Ishikawa (cell line): ENCODE measurements around the gene IL1RL1.

ENCODE experiments used
- CEBPB ChIP-seq: IDR thresholded peaks from 2 replicates; pipeline ENCODE4 v1.6.1; 2012
- CREB1 ChIP-seq: IDR thresholded peaks from 2 replicates; pipeline ENCODE4 v1.6.1; 2012; ENCODE audit warnings: low read depth
- EGR1 ChIP-seq: IDR thresholded peaks from 2 replicates; pipeline ENCODE4 v1.6.1; 2012
- EP300 ChIP-seq: IDR thresholded peaks from 2 replicates; pipeline ENCODE4 v1.6.1; 2012; ENCODE audit warnings: borderline replicate concordance
- FOXM1 ChIP-seq: IDR thresholded peaks from 2 replicates; pipeline ENCODE4 v1.6.1; 2012; ENCODE audit warnings: low read depth, borderline replicate concordance
- NFIC ChIP-seq: IDR thresholded peaks from 2 replicates; pipeline ENCODE4 v1.6.1; 2012
- RAD21 ChIP-seq: IDR thresholded peaks from 2 replicates; pipeline ENCODE4 v1.6.1; 2012; ENCODE audit warnings: low read depth
- TAF1 ChIP-seq: IDR thresholded peaks from 2 replicates; pipeline ENCODE4 v1.6.1; 2012; ENCODE audit warnings: low read depth, mild to moderate bottlenecking
- TCF12 ChIP-seq: IDR thresholded peaks from 2 replicates; pipeline ENCODE4 v1.6.1; 2012; ENCODE audit warnings: low read depth
- TEAD4 ChIP-seq: IDR thresholded peaks from 2 replicates; pipeline ENCODE4 v1.6.1; 2012
- YY1 ChIP-seq: IDR thresholded peaks from 2 replicates; pipeline ENCODE4 v1.6.1; 2012; ENCODE audit warnings: low read depth
- ZBTB7A ChIP-seq: IDR thresholded peaks from 2 replicates; pipeline ENCODE4 v1.6.1; 2012; ENCODE audit warnings: low read depth
- TF ChIP-seq, protein P1 (sequence below): IDR thresholded peaks from 2 replicates; pipeline ENCODE4 v1.6.1; 2012
- TF ChIP-seq, protein P2 (sequence below): IDR thresholded peaks from 2 replicates; pipeline ENCODE4 v1.6.1; 2012; ENCODE audit warnings: low read depth, mild to moderate bottlenecking
- TF ChIP-seq, protein P3 (sequence below): IDR thresholded peaks from 2 replicates; pipeline ENCODE4 v1.6.1; 2012

IL1RL1 gene

DNA sequence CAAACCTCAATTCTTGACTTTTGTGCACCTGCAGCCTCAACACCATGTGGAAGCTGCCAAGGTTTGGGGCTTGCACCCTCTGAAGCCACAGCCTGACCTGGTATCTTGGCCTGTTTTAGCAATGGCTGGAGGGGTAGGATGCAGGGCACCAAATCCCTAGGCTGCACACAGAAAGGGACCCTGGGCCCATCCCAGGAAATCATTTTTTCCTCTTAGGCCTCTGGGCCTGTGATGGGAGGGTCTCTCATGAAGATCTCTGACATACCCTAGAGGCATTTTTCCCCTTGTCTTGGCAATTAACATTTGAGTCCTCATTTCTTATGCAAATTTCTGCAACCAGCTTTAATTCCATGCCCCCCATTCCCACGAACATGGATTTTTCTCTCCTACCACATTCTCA is 54.4 kb downstream of the IL1RL1 start:
- TF ChIP-seq YY1: no peak
- no peak for TF ChIP-seq NFIC
- TF ChIP-seq, protein P1, sequence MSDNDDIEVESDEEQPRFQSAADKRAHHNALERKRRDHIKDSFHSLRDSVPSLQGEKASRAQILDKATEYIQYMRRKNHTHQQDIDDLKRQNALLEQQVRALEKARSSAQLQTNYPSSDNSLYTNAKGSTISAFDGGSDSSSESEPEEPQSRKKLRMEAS: no peak
- no peak for TF ChIP-seq RAD21
- TF ChIP-seq, protein P2, sequence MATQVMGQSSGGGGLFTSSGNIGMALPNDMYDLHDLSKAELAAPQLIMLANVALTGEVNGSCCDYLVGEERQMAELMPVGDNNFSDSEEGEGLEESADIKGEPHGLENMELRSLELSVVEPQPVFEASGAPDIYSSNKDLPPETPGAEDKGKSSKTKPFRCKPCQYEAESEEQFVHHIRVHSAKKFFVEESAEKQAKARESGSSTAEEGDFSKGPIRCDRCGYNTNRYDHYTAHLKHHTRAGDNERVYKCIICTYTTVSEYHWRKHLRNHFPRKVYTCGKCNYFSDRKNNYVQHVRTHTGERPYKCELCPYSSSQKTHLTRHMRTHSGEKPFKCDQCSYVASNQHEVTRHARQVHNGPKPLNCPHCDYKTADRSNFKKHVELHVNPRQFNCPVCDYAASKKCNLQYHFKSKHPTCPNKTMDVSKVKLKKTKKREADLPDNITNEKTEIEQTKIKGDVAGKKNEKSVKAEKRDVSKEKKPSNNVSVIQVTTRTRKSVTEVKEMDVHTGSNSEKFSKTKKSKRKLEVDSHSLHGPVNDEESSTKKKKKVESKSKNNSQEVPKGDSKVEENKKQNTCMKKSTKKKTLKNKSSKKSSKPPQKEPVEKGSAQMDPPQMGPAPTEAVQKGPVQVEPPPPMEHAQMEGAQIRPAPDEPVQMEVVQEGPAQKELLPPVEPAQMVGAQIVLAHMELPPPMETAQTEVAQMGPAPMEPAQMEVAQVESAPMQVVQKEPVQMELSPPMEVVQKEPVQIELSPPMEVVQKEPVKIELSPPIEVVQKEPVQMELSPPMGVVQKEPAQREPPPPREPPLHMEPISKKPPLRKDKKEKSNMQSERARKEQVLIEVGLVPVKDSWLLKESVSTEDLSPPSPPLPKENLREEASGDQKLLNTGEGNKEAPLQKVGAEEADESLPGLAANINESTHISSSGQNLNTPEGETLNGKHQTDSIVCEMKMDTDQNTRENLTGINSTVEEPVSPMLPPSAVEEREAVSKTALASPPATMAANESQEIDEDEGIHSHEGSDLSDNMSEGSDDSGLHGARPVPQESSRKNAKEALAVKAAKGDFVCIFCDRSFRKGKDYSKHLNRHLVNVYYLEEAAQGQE: no peak
- TF ChIP-seq TCF12: no peak
- no peak for TF ChIP-seq CEBPB
- no peak for TF ChIP-seq EP300

DNA sequence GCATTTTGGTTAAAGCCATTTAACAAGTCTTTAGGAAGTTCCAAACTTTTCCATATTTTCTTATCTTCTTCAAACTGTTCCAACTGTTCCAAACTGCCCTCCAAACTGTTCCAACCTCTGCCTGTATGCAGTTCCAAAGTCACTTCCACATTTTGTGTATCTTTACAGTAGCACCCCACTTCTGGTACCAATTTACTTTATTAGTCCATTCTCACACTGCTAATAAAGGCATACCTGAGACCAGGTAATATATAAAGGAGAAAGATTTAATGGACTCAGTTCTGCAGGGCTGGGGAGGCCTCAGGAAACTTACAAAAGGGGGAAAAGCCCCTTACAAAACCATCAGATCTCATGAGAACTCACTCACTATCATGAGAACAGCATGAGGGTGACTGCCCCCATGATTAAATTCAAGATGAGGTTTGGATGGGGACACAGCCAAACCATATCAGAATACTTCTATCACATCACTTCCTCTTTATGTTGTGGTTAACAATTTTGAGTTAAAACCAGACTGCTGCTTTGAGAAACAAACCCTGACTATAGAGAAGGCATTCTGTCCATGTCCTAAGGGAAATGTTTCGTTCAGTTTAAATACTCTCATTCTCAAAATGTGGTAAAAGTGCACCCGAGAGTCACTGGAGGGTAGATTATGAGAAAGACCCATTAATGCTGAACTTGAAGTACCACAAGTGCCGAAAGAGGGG is 55.2 kb downstream of the IL1RL1 start:
- TF ChIP-seq, protein P1: no peak
- TF ChIP-seq, protein P3, sequence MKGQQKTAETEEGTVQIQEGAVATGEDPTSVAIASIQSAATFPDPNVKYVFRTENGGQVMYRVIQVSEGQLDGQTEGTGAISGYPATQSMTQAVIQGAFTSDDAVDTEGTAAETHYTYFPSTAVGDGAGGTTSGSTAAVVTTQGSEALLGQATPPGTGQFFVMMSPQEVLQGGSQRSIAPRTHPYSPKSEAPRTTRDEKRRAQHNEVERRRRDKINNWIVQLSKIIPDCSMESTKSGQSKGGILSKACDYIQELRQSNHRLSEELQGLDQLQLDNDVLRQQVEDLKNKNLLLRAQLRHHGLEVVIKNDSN: no peak
- TF ChIP-seq CEBPB (no peak), RAD21 (no peak), YY1 (no peak), NFIC (no peak), EP300 (no peak), TAF1 (no peak), ZBTB7A (no peak), FOXM1 (no peak)
- TF ChIP-seq, protein P2: no peak

DNA sequence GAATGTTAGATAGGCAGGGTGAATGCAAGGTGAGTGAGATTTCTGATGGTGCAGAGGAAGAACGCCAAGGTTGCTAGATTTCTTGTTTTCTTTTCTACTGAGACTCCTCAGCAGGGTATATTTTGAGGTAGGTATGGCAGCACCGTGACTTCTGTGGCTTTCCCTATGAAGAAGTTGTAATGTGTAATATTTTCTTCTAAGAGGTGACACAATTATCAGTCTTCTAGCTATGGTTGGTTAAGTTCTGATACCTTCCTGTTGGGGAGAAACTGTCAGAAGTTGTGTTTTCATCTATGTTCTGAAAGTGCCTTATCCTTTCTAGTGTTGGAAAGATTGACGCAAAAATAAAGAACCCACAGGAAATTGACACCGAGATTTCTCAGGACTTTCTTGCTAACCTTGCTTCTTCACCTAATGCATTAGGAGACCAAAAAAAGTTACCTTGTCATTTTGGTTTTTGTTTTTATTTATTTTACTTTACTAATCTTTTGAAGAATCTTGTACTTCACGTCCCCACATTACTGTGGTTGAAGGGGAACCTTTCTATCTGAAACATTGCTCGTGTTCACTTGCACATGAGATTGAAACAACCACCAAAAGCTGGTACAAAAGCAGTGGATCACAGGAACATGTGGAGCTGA is 56.1 kb downstream of the IL1RL1 start:
- TF ChIP-seq, protein P1: no peak
- no peak for TF ChIP-seq CEBPB
- no peak for TF ChIP-seq EP300
- TF ChIP-seq TAF1: no peak
- TF ChIP-seq FOXM1: no peak
- no peak for TF ChIP-seq YY1
- TF ChIP-seq NFIC: no peak
- no peak for TF ChIP-seq RAD21
- TF ChIP-seq, protein P3: no peak

DNA sequence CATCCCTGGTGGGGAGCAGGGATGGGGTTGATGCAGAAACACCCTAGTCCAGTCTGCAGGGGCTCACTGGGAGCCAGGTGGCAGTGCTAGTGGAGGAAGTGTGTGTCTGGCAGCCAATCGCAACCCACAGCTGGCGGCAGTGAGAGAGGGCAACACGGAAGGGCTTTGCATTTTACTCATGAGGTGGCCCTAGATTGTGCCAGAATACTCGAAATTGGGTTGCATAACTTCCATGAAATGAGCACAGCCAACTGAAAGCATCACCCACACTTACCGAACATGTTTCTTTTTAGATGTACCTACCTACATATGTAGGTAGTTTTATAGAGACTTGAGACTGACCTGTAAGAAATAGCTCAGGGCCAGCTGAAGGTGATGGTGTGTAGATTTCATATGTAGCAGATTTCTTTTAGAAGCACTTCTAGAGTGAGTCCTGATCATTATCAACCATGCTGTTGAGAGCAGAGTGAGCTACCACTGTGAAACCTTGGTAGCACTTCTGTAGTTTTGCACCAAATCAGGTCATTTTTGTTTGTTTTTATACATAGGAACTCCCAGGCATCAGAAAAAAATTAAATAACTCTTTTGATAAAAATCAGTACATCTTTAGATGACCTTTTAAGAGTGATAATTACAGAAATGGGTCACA is 57.2 kb downstream of the IL1RL1 start:
- TF ChIP-seq, protein P2: no peak
- TF ChIP-seq ZBTB7A (no peak), NFIC (no peak), CREB1 (no peak), YY1 (no peak), FOXM1 (no peak), EGR1 (no peak), TEAD4 (no peak)
- TF ChIP-seq, protein P3: no peak
